H1 (cell line): Measurements from ENCODE around the gene HS6ST1. TPM values are rescaled to one million over a fixed set of nuclear protein-coding genes. Genes with fewer than 3 reads are reported as not detected.

Experiments used
- ATF2 ChIP-seq: IDR thresholded peaks from 2 replicates; pipeline ENCODE4 v1.6.1; 2012; ENCODE audit warnings: low read length, inconsistent platforms
- CHD1 ChIP-seq: IDR thresholded peaks from 2 replicates; pipeline ENCODE4 v1.6.1; 2012; ENCODE audit warnings: low read depth, low read length, improper control_type of control experiment
- CHD7 ChIP-seq: fragments of 300-600 bp; sonication (generic); IDR thresholded peaks from 2 replicates; pipeline ENCODE4 v1.7.1; 2012; ENCODE audit warnings: low read length, moderate library complexity, mild to moderate bottlenecking, inconsistent platforms; ENCODE audit not compliant: insufficient replicate concordance
- JUND ChIP-seq: IDR thresholded peaks from 2 replicates; pipeline ENCODE4 v1.6.1; 2011; ENCODE audit warnings: mild to moderate bottlenecking, improper control_type of control experiment, low read length
- MAX ChIP-seq: IDR thresholded peaks from 2 replicates; pipeline ENCODE4 v1.6.1; 2012; ENCODE audit warnings: inconsistent platforms
- POLR2A ChIP-seq, 2 experiments: IDR thresholded peaks; 1 replicate in 1 of 2; 2 replicates in 1 of 2; pipeline ENCODE4 v1.6.1; 2011; ENCODE audit warnings: low read depth in 2 of 2, low read length in 2 of 2, mild to moderate bottlenecking in 2 of 2; ENCODE audit errors: control extremely low read depth in 1 of 2
- POU5F1 ChIP-seq: IDR thresholded peaks from 2 replicates; pipeline ENCODE4 v1.6.1; 2011; ENCODE audit warnings: low read depth, mild to moderate bottlenecking, low read length, moderate library complexity
- RAD21 ChIP-seq, 2 experiments: IDR thresholded peaks in 1 of 2; conservative IDR thresholded peaks in 1 of 2; 2 replicates each; pipeline ENCODE4 v1.6.1; 2011; ENCODE audit warnings: low read depth in 2 of 2, low read length in 2 of 2, improper control_type of control experiment in 1 of 2, inconsistent platforms in 1 of 2, mild to moderate bottlenecking in 1 of 2, moderate library complexity in 1 of 2
- RNF2 ChIP-seq: fragments of 200-900, 300-1000 bp; sonication (generic); IDR thresholded peaks from 2 replicates; pipeline ENCODE4 v1.7.1; 2016; ENCODE audit warnings: borderline replicate concordance, low read depth, mild to moderate bottlenecking, antibody characterized with exemption, low read length; ENCODE audit not compliant: poor library complexity, severe bottlenecking; ENCODE audit errors: missing control alignments
- SRF ChIP-seq: IDR thresholded peaks from 2 replicates; pipeline ENCODE4 v1.6.1; 2011; ENCODE audit warnings: mild to moderate bottlenecking, low read depth, low read length, moderate library complexity
- polyA plus RNA-seq, 7 experiments: library from polyadenylated mRNA; depleted of rRNA in 3 of 7; stranded (reverse) in 5 of 7; unstranded in 2 of 7; fragments of >200 nt in 5 of 7; fragments of 200-250 nt in 2 of 7; gene quantifications; 1 replicate in 5 of 7; 2 replicates in 1 of 7; 4 replicates in 1 of 7; pipeline versions ENCODE4 v1.2.1 to v1.2.3, GENCODE V29; 2011 to 2013; ENCODE audit warnings: missing spikeins in 2 of 7, mixed read lengths in 2 of 7
- total RNA-seq: library from RNA; stranded (reverse); fragmentation: NEBNext Ultra II Directional; extraction: Animal tissue kit (Norgen Biotek cat#: 25700); gene quantifications from 2 replicates; pipeline ENCODE4 v1.2.1, GENCODE V29; 2021

The HS6ST1 gene
- total and polyA plus RNA-seq, 2 of the 8 experiments (the other 6 are each of a cell fraction or from before 2014, with no cell fraction given): 37.4 to 74.6 TPM

GRCh38 chr2:128359841-128360240 lies 41.2 kb upstream of the HS6ST1 start (continued):
- TF ChIP-seq CHD7 (no peak), RAD21 (IDR thresholded peaks at IDR 0.05 in 1 of 2, conservative IDR thresholded peaks at IDR 0.05 in 1 of 2; ENCODE audit: low read depth in 2 of 2, low read length in 2 of 2) (no peak), POU5F1 (no peak), ATF2 (no peak), CHD1 (no peak), JUND (no peak), MAX (no peak), POLR2A (IDR thresholded peaks at IDR 0.05; ENCODE audit: control extremely low read depth in 1 of 2, low read depth in 2 of 2, low read length in 2 of 2) (no peak), RNF2 (no peak), SRF (no peak)
